ENCODE data around the gene CLIP1. TPM values are rescaled to one million over a fixed set of nuclear protein-coding genes. Genes with fewer than 3 reads are reported as not detected.

Gene CLIP1
- total and polyA plus RNA-seq, 4 donors: 26.6 to 93.7 (median 45.8) TPM

GRCh38 chr12:122322501-122322900 lies 100.0 kb downstream of the CLIP1 start:
- no peak for TF ChIP-seq CTCF (IDR thresholded peaks at IDR 0.05; ENCODE audit: control extremely low read depth, extremely low read depth)
- ATAC-seq (ENCODE audit: insufficient read depth, low FRiP score) (no peak), DNase-seq (no peak)
- Histone ChIP-seq H3K27me3 (ENCODE audit: control insufficient read depth in 3 of 3, insufficient read depth in 3 of 3, low read length in 2 of 3) (no peaks in the 10 kb centered on the region), H3K4me3 (no peak overlapping the region), H3K4me1 (ENCODE audit: control insufficient read depth in 5 of 5, insufficient read depth in 5 of 5, low read length in 5 of 5) (peaks cover 0 to 2% (median 0%) of the 10 kb centered on the region in 5 donors), H3K9me3 (ENCODE audit: control insufficient read depth in 4 of 4, insufficient read depth in 3 of 4, low read length in 3 of 4) (peaks cover 0 to 1% (median 0%) of the 10 kb centered on the region in 4 donors), H3K27ac (ENCODE audit: low read depth in 1 of 2, low read length in 1 of 2) (no peak overlapping the region), H3K36me3 (ENCODE audit: control insufficient read depth in 4 of 4, insufficient read depth in 4 of 4, low read length in 4 of 4) (peaks cover 1 to 33% (median 21%) of the 10 kb centered on the region in 4 donors), H3K9ac (ENCODE audit: insufficient read depth in 1 of 2, low read length in 2 of 2) (no peak overlapping the region)
- WGBS, 2 donors: 86 to 90% methylated on average over 8 of the region's 8 CpGs

- peak overlapping the region in 1 of 2 donors; percentile 26 for H3K9ac ChIP-seq (ENCODE audit: insufficient read depth in 1 of 2, low read length in 2 of 2)
- TF ChIP-seq CTCF (IDR thresholded peaks at IDR 0.05; ENCODE audit: control extremely low read depth, extremely low read depth): no peak
- peaks cover 0 to 2% (median 0%) of the 10 kb centered on the region in 5 donors for H3K4me1 ChIP-seq (ENCODE audit: control insufficient read depth in 5 of 5, insufficient read depth in 5 of 5, low read length in 5 of 5)
- ATAC-seq (ENCODE audit: insufficient read depth, low FRiP score): no peak
- no peak for DNase-seq
- H3K27me3 ChIP-seq (ENCODE audit: control insufficient read depth in 3 of 3, insufficient read depth in 3 of 3, low read length in 2 of 3): no peaks in the 10 kb centered on the region
- H3K4me3 ChIP-seq: no peak overlapping the region
- H3K27ac ChIP-seq (ENCODE audit: low read depth in 1 of 2, low read length in 1 of 2): peak overlapping the region in 1 of 2 donors; percentile 88
- peaks cover 6 to 24% (median 20%) of the 10 kb centered on the region in 4 donors for H3K36me3 ChIP-seq (ENCODE audit: control insufficient read depth in 4 of 4, insufficient read depth in 4 of 4, low read length in 4 of 4)
- peaks cover 0 to 1% (median 0%) of the 10 kb centered on the region in 4 donors for H3K9me3 ChIP-seq (ENCODE audit: control insufficient read depth in 4 of 4, insufficient read depth in 3 of 4, low read length in 3 of 4)
- 79 to 85% methylated on average over 8 of the region's 8 CpGs for WGBS, 2 donors
Measured at GRCh38 chr12:122318607-122319605, 103.6 kb downstream of the CLIP1 start.

GRCh38 chr12:122312926-122313325 lies 109.5 kb downstream of the CLIP1 start:
- TF ChIP-seq CTCF (IDR thresholded peaks at IDR 0.05; ENCODE audit: control extremely low read depth, extremely low read depth): no peak
- DNase-seq (no peak), ATAC-seq (ENCODE audit: insufficient read depth, low FRiP score) (no peak)
- Histone ChIP-seq H3K4me3 (no peak overlapping the region), H3K4me1 (ENCODE audit: control insufficient read depth in 5 of 5, insufficient read depth in 5 of 5, low read length in 5 of 5) (no peaks in the 10 kb centered on the region), H3K36me3 (ENCODE audit: control insufficient read depth in 4 of 4, insufficient read depth in 4 of 4, low read length in 4 of 4) (peaks cover 11 to 24% (median 14%) of the 10 kb centered on the region in 4 donors), H3K27ac (ENCODE audit: low read depth in 1 of 2, low read length in 1 of 2) (no peak overlapping the region), H3K9ac (ENCODE audit: insufficient read depth in 1 of 2, low read length in 2 of 2) (no peak overlapping the region), H3K9me3 (ENCODE audit: control insufficient read depth in 4 of 4, insufficient read depth in 3 of 4, low read length in 3 of 4) (no peaks in the 10 kb centered on the region), H3K27me3 (ENCODE audit: control insufficient read depth in 3 of 3, insufficient read depth in 3 of 3, low read length in 2 of 3) (no peaks in the 10 kb centered on the region)
- 94 to 98% methylated on average over 5 of the region's 5 CpGs for WGBS, 2 donors

Measured in lung (tissue), 12 donors.